Left colon (tissue), 2 donors: ENCODE results near the gene EGR1. TPM values are rescaled to one million over a fixed set of nuclear protein-coding genes. Genes with fewer than 3 reads are reported as not detected.
"Not testable (repeated sequence)": the region's sequence is repeated elsewhere in the genome, so short reads cannot be mapped to it uniquely, and the experiment has no call there.

ENCODE experiments used
- ATAC-seq: fragments of 200-7000 bp; cut with Tn5 transposase; one replicate; pipeline ENCODE4 v1.9.1; 2020; ENCODE audit warnings: mild to moderate bottlenecking, moderate library complexity
- DNase-seq, 2 donors: peaks; one replicate each; pipeline ENCODE4 v3.0.0-alpha.2; 2020
- intact Hi-C, 2 donors: fragments of 100-400 bp; cut with DNase I in 1 of 2; cut with micrococcal nuclease in 1 of 2; formaldehyde crosslinking; loops; one replicate each; pipeline versions ENCODE4 v1.11.2 to v1.14.0; 2022; cut with DNase I, micrococcal nuclease
- total RNA-seq, 2 donors: library from RNA; stranded (reverse); fragmentation: NEBNext Ultra II Directional; extraction: Animal tissue kit (Norgen Biotek cat#: 25700); gene quantifications; one replicate each; pipeline ENCODE4 v1.2.1, GENCODE V29; 2021
- donor health status: DM: no; HTN: no; CAD: no.
- donor health status: DM: yes; HTN: yes; CAD: no.

The EGR1 gene
- total RNA-seq, 2 donors from 2014 or later = 29.8 to 102 TPM

DNA sequence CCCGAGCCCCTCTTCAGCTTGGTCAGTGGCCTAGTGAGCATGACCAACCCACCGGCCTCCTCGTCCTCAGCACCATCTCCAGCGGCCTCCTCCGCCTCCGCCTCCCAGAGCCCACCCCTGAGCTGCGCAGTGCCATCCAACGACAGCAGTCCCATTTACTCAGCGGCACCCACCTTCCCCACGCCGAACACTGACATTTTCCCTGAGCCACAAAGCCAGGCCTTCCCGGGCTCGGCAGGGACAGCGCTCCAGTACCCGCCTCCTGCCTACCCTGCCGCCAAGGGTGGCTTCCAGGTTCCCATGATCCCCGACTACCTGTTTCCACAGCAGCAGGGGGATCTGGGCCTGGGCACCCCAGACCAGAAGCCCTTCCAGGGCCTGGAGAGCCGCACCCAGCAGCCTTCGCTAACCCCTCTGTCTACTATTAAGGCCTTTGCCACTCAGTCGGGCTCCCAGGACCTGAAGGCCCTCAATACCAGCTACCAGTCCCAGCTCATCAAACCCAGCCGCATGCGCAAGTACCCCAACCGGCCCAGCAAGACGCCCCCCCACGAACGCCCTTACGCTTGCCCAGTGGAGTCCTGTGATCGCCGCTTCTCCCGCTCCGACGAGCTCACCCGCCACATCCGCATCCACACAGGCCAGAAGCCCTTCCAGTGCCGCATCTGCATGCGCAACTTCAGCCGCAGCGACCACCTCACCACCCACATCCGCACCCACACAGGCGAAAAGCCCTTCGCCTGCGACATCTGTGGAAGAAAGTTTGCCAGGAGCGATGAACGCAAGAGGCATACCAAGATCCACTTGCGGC, 1.8 kb downstream of the EGR1 start:
- peak in 1 of 2 donors; percentile 35 for DNase-seq
- intact Hi-C loops = no loop called here
- no peak for ATAC-seq

- no peak for DNase-seq
- intact Hi-C loops = no loop called here
- ATAC-seq = no peak
Observed at GRCh38 chr5:138467711-138468132, 2.4 kb downstream of the EGR1 start.

DNA sequence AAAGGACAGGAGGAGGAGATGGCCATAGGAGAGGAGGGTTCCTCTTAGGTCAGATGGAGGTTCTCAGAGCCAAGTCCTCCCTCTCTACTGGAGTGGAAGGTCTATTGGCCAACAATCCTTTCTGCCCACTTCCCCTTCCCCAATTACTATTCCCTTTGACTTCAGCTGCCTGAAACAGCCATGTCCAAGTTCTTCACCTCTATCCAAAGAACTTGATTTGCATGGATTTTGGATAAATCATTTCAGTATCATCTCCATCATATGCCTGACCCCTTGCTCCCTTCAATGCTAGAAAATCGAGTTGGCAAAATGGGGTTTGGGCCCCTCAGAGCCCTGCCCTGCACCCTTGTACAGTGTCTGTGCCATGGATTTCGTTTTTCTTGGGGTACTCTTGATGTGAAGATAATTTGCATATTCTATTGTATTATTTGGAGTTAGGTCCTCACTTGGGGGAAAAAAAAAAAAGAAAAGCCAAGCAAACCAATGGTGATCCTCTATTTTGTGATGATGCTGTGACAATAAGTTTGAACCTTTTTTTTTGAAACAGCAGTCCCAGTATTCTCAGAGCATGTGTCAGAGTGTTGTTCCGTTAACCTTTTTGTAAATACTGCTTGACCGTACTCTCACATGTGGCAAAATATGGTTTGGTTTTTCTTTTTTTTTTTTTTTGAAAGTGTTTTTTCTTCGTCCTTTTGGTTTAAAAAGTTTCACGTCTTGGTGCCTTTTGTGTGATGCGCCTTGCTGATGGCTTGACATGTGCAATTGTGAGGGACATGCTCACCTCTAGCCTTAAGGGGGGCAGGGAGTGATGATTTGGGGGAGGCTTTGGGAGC, 3.1 kb downstream of the EGR1 start:
- ATAC-seq (no peak), DNase-seq (no peak)
- intact Hi-C loops = no loop called here

DNA sequence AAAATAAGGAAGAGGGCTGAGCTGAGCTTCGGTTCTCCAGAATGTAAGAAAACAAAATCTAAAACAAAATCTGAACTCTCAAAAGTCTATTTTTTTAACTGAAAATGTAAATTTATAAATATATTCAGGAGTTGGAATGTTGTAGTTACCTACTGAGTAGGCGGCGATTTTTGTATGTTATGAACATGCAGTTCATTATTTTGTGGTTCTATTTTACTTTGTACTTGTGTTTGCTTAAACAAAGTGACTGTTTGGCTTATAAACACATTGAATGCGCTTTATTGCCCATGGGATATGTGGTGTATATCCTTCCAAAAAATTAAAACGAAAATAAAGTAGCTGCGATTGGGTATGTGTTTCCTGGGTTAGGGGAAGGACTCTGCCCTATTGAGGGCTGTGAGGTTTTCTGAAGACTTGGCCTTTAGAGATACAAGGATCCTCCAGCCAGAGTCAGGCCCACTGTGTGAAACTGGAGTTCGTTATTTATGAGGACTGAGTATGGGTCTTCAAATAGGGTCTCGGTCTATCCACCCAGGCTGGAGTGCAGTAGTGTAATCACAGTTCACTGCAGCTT, 3.8 kb downstream of the EGR1 start:
- intact Hi-C loops = no loop called here
- no peak for ATAC-seq
- DNase-seq = no peak

GRCh38 chr5:138469540-138470321, 4.5 kb downstream of the EGR1 start:
- intact Hi-C loops = no loop called here
- no peak for ATAC-seq
- no peak for DNase-seq

- ATAC-seq (no peak), DNase-seq (no peak)
- intact Hi-C loops = no loop called here
Observed at GRCh38 chr5:138470322-138471051, 5.2 kb downstream of the EGR1 start.

- intact Hi-C loops = no loop called here
- no peak for ATAC-seq
- DNase-seq = no peak
Observed at GRCh38 chr5:138471052-138471361, 5.7 kb downstream of the EGR1 start.

- intact Hi-C loops = no loop called here
- DNase-seq = no peak
Observed at GRCh38 chr5:138472353-138472752, 7.1 kb downstream of the EGR1 start.

DNA sequence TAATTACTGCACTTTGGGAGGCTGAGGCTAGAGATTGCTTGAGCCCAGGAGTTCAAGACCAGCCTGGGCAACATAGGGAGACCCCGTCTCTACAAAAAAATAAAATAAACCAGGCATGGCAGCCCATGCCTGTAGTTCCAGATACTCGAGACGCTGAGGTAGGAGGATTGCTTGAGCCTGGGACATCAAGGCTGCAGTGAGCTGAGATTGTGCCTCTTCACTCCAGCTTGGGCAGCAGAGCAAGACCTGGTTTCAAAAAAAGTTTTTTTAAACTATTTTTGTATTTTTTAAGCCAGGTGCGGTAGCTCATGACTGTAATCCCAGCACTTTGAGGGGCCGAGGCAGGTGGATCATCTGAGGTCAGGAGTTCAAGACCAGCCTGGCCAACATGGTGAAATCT, 7.9 kb downstream of the EGR1 start:
- DNase-seq, intact Hi-C loops, ATAC-seq: not testable (repeated sequence)

More at GRCh38 chr5:138472353-138472752, 7.1 kb downstream of the EGR1 start:
- ATAC-seq = no peak

GRCh38 chr5:138476918-138477317, 11.6 kb downstream of the EGR1 start:
- intact Hi-C loops = no loop called here
- no peak for ATAC-seq
- DNase-seq = no peak

GRCh38 chr5:138482638-138483037, 17.4 kb downstream of the EGR1 start:
- ATAC-seq (peak; percentile 29), DNase-seq (no peak)
- intact Hi-C loops = no loop called here

DNA sequence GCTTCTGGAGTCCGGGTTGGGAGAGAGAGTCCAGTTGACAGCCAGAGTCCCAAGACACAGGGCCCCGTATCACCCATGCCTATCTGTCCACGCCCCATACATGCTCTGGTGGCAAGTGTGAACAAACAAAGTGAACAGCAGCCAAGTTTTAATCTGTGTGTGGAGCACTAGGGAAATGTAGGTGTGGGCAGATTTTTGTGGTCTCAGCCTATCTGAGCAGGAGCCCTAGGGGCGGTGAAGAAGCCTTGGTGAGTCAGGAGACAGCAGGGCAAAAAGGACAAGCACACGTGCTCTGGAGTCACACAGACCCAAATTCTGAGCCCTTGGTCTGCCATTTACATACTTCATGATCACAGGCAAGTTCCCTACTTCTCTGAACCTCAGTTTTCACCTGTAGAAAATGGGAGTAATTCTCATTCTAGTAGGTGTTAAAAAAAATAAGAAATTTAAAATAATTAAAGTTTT, 23.2 kb downstream of the EGR1 start:
- intact Hi-C loops = no loop called here
- DNase-seq (no peak), ATAC-seq (no peak)

DNA sequence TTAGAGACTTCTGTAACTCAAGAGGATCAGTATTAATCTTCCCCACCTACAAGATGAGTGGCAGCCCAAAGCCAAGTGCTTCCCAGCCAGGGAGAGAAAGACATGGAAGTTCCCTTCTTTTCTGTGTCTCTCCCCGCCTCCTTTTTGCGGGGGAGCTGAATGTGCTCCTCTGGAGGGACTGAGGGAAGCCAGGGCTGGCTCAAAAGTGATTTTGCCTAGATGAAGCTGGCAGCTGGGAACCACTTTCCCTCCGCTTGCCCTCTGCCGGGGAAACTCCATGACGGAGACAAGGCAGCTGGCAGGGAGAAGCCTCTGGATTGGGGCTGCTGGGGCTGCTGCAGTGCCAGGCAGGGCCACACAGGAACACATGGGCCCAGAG, 24.4 kb downstream of the EGR1 start:
- intact Hi-C loops = no loop called here
- ATAC-seq = no peak
- DNase-seq = no peak

DNA sequence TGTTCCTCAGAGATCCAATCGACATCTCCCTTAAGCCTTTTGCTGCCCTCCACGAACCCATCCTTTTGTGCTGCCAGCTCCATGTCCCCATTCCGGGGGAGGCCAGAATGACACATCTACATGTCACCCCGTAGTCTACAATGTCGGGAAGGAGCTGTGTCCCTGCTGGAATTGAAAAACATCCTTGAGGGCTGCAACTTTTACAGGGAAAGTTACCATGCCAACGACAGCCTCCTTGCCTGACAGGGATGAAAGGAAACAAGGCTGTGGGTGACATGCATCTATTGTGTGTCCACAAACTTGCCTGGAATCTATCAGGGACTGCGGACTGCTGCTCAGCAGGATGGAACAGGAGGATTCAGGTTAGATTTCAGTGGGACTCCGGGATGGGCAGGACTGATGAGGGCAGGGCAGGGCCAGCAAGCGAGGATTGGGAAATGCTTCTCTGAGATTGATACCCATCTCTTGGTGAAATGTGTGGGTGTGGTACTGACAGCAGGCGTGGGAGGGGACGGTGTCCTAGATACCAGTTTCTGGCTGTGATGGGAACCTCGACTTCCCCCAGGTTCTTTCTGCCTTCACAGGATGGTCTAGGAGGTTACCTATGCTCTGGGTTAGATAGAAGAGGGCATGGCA, 25.5 kb downstream of the EGR1 start:
- intact Hi-C loops = no loop called here
- ATAC-seq = no peak

GRCh38 chr5:138491284-138491648, 26.0 kb downstream of the EGR1 start:
- ATAC-seq = peak; percentile 15
- intact Hi-C loops = no loop called here
- DNase-seq = no peak

More for the DNA sequence above, 25.5 kb downstream of the EGR1 start:
- DNase-seq = no peak

DNA sequence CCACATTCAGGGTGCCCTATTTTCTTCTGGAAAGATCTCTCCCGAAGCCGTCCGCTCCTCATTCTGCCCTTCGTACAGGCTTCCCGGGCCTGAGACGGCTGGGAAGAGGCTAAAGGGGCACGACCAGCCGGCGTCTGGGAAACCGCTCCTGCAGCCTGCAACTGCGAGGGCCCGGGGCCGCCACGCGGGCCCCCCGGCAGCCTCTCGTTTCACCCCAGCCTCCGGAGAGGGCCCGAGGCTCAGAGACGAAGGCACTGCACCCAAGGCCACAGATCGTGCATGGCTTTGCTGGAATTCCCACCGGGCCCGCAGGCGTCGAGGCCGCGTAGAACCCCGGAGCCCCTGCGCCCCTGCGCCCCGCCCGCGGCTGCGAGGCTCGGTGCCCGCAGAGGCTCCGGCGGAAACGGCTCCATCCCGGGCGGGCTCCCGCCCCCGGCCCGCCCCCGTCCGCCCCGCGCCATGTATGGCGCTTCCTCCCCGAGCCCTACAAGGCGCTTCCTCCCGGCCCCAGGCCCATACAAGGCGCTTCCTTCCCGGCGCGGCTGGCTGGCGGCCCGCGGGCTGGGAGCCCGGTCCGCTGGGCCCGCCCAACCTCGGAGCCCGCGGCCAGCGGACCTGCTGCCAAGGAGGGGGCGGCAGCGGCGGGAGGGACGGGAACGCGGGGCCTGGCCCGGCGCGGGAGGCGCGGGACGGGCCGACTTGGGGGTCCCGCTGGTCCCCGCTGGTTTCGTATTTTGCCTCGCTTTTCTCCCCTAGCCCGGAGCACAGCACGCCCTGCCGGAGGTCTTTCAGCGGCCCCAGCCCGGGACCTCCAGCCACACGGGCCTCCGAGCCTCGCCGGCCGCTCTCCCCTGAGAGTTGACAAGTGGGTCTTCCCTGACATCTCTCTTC, 26.6 kb downstream of the EGR1 start:
- peak; percentile 88 to 90 for DNase-seq
- peak; percentile 98 for ATAC-seq
- intact Hi-C loops = no loop called here

DNA sequence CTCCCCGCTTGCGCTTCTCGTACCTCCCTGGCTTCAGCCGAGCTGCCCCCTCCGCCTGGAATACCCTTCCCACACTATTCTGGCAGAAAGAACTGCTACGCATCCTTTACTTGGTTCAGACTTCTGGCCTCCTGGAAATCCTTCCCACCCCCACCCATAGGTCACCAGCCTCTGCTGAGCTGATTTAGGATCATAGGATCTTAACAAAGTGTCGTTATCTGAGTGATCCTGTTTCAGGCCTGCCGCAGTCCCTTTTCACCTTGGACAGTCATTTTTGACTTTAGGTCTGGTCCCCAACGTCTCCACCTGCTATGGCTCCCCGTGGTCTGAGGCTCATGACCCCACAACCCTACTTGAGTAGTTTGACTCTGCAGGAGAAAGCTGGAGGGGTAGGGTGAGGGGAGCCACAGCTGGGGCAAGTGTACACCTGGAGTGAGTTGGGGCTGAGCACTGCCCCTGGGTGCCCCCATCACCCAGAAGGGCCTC, 27.3 kb downstream of the EGR1 start:
- no peak for ATAC-seq

More for the DNA sequence above, 27.3 kb downstream of the EGR1 start:
- DNase-seq = no peak
- intact Hi-C loops = no loop called here
